Activated effector memory CD4-positive, alpha-beta T cell treated with anti-CD3 and anti-CD28 coated beads, Interleukin-2, amount 50 U/mL, for 16 hours (primary cell): ENCODE measurements around the gene SORCS2.

Experiments used
- DNase-seq: peaks from one replicate; pipeline ENCODE4 v3.0.0-alpha.2; 2020

SORCS2 gene

DNA sequence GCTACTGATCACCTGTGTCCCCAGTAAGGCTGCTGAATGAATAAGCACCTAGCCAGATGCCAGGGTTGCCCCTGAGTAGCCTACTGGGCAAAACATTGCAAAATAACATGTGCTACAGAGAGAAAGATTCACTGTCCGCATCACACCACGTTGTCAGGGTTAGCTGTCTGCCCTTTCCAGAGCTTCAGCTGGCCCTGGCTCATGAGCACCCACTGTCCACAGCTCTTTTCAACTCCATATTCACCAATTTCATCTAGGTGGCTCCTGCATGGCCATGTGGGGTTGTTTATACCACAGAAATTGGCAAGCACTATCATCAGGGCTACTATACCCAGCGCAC is 470.1 kb downstream of the SORCS2 start:
- DNase-seq, result no peak

DNA sequence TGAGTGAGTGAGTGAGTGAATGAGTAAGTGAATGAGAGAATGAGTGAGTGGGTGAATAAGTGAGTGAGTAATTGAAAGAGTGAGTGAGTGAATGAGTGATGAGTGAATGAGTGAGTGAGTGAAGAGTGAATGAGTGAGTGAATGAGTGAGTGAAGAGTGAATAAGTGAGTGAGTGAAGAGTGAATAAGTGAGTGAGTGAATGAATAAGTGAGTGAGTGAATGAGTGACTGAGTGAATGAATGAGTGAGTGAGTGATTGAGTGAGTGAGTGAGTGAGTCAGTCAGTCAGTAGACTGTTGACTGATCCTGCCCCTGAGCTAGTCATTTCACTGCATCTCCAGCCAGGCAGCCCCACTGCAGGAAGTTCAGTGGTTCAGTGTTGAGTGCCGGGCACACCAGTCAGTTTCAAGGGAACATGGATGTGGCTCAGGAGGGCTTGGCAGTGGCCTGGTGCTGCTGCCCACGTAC is 470.8 kb downstream of the SORCS2 start:
- no peak for DNase-seq

DNA sequence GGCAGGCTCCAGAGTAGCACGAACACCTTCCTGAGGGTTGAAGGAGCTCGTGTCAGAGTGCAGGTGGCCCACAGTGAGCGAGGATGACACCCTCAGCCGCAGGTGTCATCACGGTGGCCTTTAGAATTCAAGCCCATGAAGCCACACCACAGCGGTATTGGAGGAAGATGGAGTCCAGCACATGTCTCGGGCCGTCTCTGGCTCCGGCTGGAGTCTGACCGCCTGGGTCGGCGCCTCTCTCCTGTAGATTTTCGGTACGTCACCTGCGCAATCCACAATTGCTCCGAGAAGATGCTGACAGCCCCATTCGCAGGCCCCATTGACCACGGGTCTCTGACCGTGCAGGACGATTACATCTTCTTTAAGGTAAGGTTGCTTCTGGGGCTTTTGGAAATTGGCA is 471.8 kb downstream of the SORCS2 start:
- no peak for DNase-seq

DNA sequence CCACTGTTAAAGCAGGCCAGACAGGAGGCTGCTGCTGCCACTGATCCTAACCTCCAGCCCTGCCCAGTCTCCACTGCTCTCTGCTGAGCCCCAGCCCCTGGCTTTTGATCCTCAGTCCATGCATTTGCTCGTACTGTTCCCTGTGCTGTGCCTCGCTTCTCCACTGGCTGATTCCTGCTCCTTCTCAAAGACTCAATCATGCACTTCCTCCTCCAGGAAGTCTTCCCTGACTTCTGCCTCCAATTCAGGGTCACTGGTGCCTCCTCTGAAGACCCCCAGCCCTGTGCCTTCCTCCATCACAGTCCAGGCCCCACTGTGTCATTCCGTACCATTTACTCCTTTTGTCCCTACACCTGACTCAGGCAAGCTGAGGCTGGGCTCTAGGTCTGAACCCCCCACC is 473.0 kb downstream of the SORCS2 start:
- DNase-seq, result no peak

DNA sequence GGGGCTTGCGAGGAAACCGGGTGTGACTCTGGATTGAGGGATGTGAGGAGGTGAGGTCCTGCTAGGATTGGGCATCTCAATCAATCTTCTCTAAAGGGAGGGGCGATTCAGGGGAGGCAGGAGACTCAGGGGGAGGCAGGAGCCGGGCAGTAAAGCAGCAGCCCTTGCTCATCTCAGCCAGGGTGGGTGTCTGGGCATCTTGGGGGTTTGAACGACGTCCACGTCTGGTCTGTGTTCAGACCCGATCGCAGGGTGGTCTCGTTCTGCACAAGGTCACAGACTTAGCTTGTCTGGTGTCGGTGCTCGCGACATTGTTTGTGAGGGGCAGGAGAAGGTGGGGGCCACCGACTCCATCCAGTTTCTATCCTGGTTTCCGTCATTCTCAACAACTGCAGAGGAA is 473.7 kb downstream of the SORCS2 start:
- no peak for DNase-seq

DNA sequence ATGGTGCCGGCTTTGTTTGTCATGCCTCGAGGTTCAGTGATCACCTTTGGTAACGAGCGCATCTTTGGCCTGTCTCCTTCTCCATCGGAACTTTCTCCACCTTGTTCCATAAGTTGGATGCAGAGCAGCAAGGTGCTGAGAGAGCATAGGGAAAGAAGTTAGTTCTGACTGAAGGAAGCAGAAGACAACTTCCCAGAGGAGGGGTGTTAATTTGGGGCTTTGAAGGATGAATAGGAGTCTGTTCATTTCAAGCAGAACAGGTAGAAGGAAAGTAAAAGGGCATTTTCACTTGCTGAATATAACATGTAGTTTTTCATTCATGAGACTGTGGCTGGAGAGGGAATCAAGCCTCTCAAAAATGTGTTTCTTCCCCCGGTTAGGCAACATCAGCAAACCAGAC is 474.4 kb downstream of the SORCS2 start:
- DNase-seq, result no peak

DNA sequence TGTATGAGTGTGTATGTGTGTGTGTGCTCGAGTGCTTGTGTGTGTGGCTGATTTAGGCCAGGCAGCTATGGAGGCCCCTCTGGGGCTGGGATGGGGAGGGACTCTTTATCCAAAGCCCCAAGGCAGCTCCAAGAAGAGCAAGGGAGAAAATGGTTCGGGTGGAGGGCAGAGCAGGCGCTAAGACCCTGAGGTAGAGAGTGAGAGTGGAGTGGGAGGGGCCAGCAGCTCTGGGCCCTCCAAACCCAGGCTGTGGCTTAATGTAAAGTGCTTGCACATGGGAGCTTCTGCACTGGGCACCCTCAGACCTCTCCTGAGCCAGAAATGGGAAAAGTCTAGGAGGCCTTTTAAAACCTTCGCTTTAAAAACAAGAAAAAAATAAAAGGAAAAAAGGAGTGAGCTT is 475.9 kb downstream of the SORCS2 start:
- DNase-seq, result no peak

DNA sequence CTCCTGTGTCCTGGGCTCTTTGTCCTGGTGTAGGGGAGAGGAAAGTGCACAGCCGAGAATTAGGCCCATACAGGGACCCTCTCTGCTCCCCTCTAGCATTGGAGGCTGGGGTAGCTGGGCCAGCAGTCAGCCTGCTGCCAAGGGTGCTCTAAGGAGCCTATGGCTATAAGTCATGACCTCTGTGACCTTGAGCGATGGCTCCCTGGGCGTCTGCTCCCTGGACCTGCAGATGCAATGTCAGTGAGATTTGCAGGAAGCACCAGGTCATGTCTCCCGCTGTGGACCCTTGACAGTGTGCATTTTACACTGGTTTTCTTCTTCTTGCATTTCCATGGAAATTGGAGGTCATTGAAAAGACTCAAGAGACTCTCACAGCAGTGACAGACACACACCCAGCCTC is 476.5 kb downstream of the SORCS2 start:
- DNase-seq, result no peak

- no peak for DNase-seq
These were observed 480.3 kb downstream of the SORCS2 start for GRCh38 chr4:7672601-7673000.

GRCh38 chr4:7673121-7673520 is 480.8 kb downstream of the SORCS2 start:
- DNase-seq, result no peak

DNA sequence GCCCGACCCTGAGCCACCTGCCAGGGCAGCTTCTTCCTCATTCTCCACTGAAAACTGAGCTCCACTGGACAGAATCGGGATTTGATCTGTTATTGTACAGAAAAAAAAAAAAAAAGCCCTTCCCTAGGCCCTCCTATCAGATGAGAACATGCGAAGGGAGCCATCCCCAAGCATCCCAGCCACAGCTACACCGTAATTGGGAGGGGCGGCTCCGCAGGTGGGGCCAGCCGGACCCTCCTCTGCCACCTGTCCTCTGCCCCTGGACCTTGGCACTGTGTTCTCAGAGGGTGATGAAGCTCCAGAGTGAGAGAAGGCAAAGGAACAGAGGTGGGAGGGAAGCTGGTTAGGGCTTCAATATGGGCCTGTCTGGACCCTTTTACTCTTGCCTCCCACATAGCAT is 482.4 kb downstream of the SORCS2 start:
- DNase-seq, result no peak

DNA sequence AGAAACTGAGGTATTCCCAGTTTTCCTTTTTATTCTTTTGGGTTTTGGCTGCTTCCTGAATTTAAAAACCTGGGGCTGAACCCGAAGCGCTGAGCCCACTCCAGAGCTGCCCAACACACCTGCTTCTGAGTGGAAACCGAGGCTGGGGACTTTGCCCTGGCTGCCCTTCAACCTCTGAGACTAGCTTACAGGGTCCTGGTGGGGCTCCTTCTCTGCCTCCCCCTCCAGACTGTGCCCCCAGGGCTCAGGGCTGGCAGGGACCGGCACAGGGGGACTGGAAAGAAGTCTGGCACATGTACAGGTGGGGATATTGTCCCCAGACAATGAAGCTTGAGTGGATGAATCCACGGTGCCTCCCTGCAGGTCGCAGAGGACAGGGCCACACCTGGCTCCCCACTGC is 482.8 kb downstream of the SORCS2 start:
- DNase-seq, result no peak

GRCh38 chr4:7675612-7676320 is 483.4 kb downstream of the SORCS2 start:
- DNase-seq, result no peak

DNA sequence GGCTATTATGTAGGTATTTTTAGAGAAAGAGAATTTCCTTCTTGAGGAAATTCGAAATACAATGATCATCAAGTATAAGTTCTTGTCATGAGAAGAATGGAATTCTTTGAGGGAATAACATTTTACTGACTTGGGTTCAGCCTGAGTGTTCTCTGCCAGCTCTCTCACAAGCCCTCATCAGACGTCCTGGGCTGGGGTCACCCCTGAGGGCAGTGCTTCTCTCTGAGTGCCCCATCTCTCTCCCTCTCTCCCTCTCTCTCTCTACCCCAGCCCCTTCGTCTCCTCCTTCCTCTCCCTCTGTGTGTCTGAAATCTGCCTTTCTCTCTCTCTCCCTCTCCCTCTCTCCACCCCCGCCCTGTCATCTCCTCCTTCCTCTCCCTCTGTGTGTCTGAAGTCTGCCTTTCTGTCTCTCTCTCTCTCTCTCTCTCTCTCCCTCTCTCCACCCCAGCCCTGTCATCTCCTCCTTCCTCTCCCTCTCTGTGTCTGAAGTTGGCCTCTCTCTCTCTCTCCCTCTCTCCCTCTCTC is 484.1 kb downstream of the SORCS2 start:
- DNase-seq, result no peak

- DNase-seq, result no peak
These were observed 484.7 kb downstream of the SORCS2 start for GRCh38 chr4:7677086-7677485.

- DNase-seq, result no peak
These were observed 485.5 kb downstream of the SORCS2 start for GRCh38 chr4:7677799-7678301.

- no peak for DNase-seq
These were observed 486.0 kb downstream of the SORCS2 start for GRCh38 chr4:7678318-7678852.

- DNase-seq, result no peak
These were observed 487.2 kb downstream of the SORCS2 start for GRCh38 chr4:7679406-7680040.

- no peak for DNase-seq
These were observed 487.8 kb downstream of the SORCS2 start for GRCh38 chr4:7680106-7680505.

GRCh38 chr4:7680731-7681130 is 488.4 kb downstream of the SORCS2 start:
- DNase-seq, result no peak

DNA sequence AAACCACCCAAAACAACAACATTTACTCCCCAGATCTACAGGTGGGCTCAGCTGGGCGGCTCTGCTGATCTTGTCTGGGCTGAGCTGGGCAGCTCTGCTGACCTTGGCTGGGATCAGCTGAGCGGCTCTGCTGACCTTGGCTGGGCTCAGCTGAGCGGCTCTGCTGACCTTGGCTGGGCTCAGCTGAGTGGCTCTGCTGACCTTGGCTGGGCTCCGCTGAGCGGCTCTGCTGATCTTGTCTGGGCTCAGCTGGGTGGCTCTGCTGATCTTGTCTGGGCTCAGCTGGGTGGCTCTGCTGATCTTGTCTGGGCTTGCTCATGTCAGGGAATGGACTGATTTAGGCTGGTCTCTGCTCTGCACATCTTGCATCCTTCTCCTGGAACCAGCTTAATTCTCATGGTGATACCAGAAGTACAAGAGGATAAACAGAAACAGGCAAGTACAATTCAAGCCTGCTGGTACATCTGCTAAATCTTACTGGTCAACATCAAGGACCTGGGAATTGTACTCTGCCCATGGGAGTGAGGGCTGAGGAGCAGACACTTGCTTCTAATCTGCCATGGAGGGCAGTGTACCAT is 490.9 kb downstream of the SORCS2 start:
- no peak for DNase-seq

DNA sequence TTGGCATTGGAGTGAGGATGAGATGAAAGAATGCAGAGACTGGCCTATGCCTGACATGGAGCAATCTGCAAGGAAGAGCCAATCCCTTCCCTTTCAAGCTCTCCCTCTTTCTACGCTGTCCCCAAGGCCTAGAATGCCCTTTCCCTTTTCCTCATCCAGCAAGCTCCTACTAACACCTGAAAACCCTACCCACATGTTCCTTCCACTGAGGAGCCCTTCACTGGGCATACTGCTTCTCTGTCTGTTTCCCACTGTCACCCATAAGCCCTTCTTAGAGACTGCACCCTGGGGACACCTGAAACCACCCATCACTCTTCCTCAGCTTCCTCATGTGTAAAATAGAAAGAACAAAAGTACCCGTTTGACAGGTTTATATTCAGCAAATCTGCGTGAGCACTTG is 492.0 kb downstream of the SORCS2 start:
- DNase-seq, result no peak

- DNase-seq, result no peak
These were observed 493.9 kb downstream of the SORCS2 start for GRCh38 chr4:7686070-7686870.
